ENCODE results near the gene TEX29.

GRCh38 chr13:111318386-111318785 lies 2.1 kb upstream of the TEX29 start:
- no peak for TF ChIP-seq EZH2phosphoT487 (IDR thresholded peaks at IDR 0.05; ENCODE audit: borderline replicate concordance)
- TF ChIP-seq CTCF (conservative IDR thresholded peaks at IDR 0.05; ENCODE audit: low read length) = no peak
